ENCODE measurements around the gene DAB1. TPM values are rescaled to one million over a fixed set of nuclear protein-coding genes. Genes with fewer than 3 reads are reported as not detected.

Gene DAB1
- total RNA-seq, 1 donor from 2014 or later: 1.9 TPM

- no peaks in the 10 kb centered on the region for H3K9me3 Mint-ChIP-seq
- peaks cover 85% of the 10 kb centered on the region for H3K27me3 Mint-ChIP-seq (ENCODE audit: low read depth)
- H3K27ac Mint-ChIP-seq: peak overlapping the region; percentile 12
- H3K36me3 Mint-ChIP-seq: no peaks in the 10 kb centered on the region
- DNase-seq (ENCODE audit: low spot score in 2 of 2, unreplicated experiment in 2 of 2): no peak
- no peak for TF ChIP-seq CTCF (IDR thresholded peaks at IDR 0.05; ENCODE audit: unreplicated experiment)
- H3K4me1 Mint-ChIP-seq: peaks cover 23% of the 10 kb centered on the region
- peak overlapping the region; percentile 77 for H3K4me3 Mint-ChIP-seq
Observed at GRCh38 chr1:57423135-57423655, 665 bp downstream of the DAB1 start.

- H3K27me3 Mint-ChIP-seq (ENCODE audit: low read depth): peaks cover 90% of the 10 kb centered on the region
- H3K27ac Mint-ChIP-seq: no peak overlapping the region
- DNase-seq (ENCODE audit: low spot score in 2 of 2, unreplicated experiment in 2 of 2): peak; percentile 35 to 51
- H3K4me3 Mint-ChIP-seq: peak overlapping the region; percentile 77
- no peaks in the 10 kb centered on the region for H3K36me3 Mint-ChIP-seq
- no peak for TF ChIP-seq CTCF (IDR thresholded peaks at IDR 0.05; ENCODE audit: unreplicated experiment)
- peaks cover 23% of the 10 kb centered on the region for H3K4me1 Mint-ChIP-seq
- no peaks in the 10 kb centered on the region for H3K9me3 Mint-ChIP-seq
Observed at GRCh38 chr1:57422271-57423134, 1.4 kb downstream of the DAB1 start.

GRCh38 chr1:57421806-57422205 lies 2.1 kb downstream of the DAB1 start:
- peak overlapping the region; percentile 77 for H3K4me3 Mint-ChIP-seq
- peaks cover 23% of the 10 kb centered on the region for H3K4me1 Mint-ChIP-seq
- H3K36me3 Mint-ChIP-seq: no peaks in the 10 kb centered on the region
- DNase-seq (ENCODE audit: low spot score in 2 of 2, unreplicated experiment in 2 of 2): no peak
- TF ChIP-seq CTCF (IDR thresholded peaks at IDR 0.05; ENCODE audit: unreplicated experiment): no peak
- H3K27me3 Mint-ChIP-seq (ENCODE audit: low read depth): peaks cover 92% of the 10 kb centered on the region
- no peak overlapping the region for H3K27ac Mint-ChIP-seq
- H3K9me3 Mint-ChIP-seq: no peaks in the 10 kb centered on the region

- no peak for TF ChIP-seq CTCF (IDR thresholded peaks at IDR 0.05; ENCODE audit: unreplicated experiment)
- no peaks in the 10 kb centered on the region for H3K9me3 Mint-ChIP-seq
- no peak overlapping the region for H3K4me3 Mint-ChIP-seq
- H3K4me1 Mint-ChIP-seq: peaks cover 23% of the 10 kb centered on the region
- H3K27me3 Mint-ChIP-seq (ENCODE audit: low read depth): peaks cover 90% of the 10 kb centered on the region
- H3K27ac Mint-ChIP-seq: no peak overlapping the region
- no peak for DNase-seq (ENCODE audit: low spot score in 2 of 2, unreplicated experiment in 2 of 2)
- H3K36me3 Mint-ChIP-seq: no peaks in the 10 kb centered on the region
Observed at GRCh38 chr1:57420981-57421785, 2.7 kb downstream of the DAB1 start.

GRCh38 chr1:57418971-57419370 lies 4.9 kb downstream of the DAB1 start:
- peaks cover 17% of the 10 kb centered on the region for H3K4me1 Mint-ChIP-seq
- no peak overlapping the region for H3K4me3 Mint-ChIP-seq
- no peak for DNase-seq (ENCODE audit: low spot score in 2 of 2, unreplicated experiment in 2 of 2)
- H3K27ac Mint-ChIP-seq: no peak overlapping the region
- H3K36me3 Mint-ChIP-seq: no peaks in the 10 kb centered on the region
- TF ChIP-seq CTCF (IDR thresholded peaks at IDR 0.05; ENCODE audit: unreplicated experiment): no peak
- peaks cover under 1% of the 10 kb centered on the region for H3K9me3 Mint-ChIP-seq
- peaks cover 76% of the 10 kb centered on the region for H3K27me3 Mint-ChIP-seq (ENCODE audit: low read depth)
